GM12878 (cell line): ENCODE results near the gene MYO18B. TPM values are rescaled to one million over a fixed set of nuclear protein-coding genes. Genes with fewer than 3 reads are reported as not detected.

Experiments
- ESRRA ChIP-seq: IDR thresholded peaks from 2 replicates; pipeline ENCODE4 v1.6.1; 2012; ENCODE audit warnings: mild to moderate bottlenecking, low read length, improper control_type of control experiment
- MXI1 ChIP-seq: fragments of 150-350 bp; IDR thresholded peaks from 2 replicates; pipeline ENCODE4 v1.6.1; 2011; ENCODE audit warnings: low read depth, mild to moderate bottlenecking, inconsistent platforms, low read length, improper control_type of control experiment
- MYB ChIP-seq: fragments of 150-350 bp; IDR thresholded peaks from 2 replicates; pipeline ENCODE4 v1.6.1; 2014; ENCODE audit warnings: mild to moderate bottlenecking, low read depth, low read length, borderline replicate concordance
- PRDM15 ChIP-seq: fragments of 450-650 bp; formaldehyde crosslinking; IDR thresholded peaks from 2 replicates; pipeline ENCODE4 v1.4.0; 2020; ENCODE audit warnings: mild to moderate bottlenecking, moderate library complexity
- SKIL ChIP-seq: fragments of 450-650 bp; IDR thresholded peaks from 2 replicates; pipeline ENCODE4 v1.6.1; 2017; ENCODE audit warnings: mild to moderate bottlenecking, low read depth, inconsistent platforms; ENCODE audit not compliant: poor library complexity, severe bottlenecking
- ZBTB11 ChIP-seq: fragments of 450-650 bp; formaldehyde crosslinking; IDR thresholded peaks from 2 replicates; pipeline ENCODE4 v1.5.0; 2022; ENCODE audit warnings: mild to moderate bottlenecking, missing genetic modification characterization
- ZBTB33 ChIP-seq: fragments of 450-650 bp; IDR thresholded peaks from 2 replicates; pipeline ENCODE4 v1.6.1; 2017; ENCODE audit warnings: mild to moderate bottlenecking
- ZZZ3 ChIP-seq: IDR thresholded peaks from 2 replicates; pipeline ENCODE4 v1.6.1; 2011; ENCODE audit warnings: low read depth; ENCODE audit not compliant: control insufficient read depth, insufficient read length
- polyA plus RNA-seq, 11 experiments: library from polyadenylated mRNA; depleted of rRNA in 4 of 11; unstranded in 6 of 11; stranded (reverse) in 5 of 11; fragments of >200 nt; fragmentation: Nextera tagmentation in 4 of 11; fragmentation: Illumina TruSeq in 1 of 11; extraction: Ambion mirVana in 4 of 11; extraction: Trizol in 1 of 11; gene quantifications; 1 replicate in 1 of 11; 2 replicates in 10 of 11; pipeline versions ENCODE4 v1.2.1 to v1.2.3, GENCODE V29; 2011 to 2016; ENCODE audit warnings: inconsistent platforms in 2 of 11, missing spikeins in 2 of 11, low read depth in 1 of 11
- total RNA-seq, 4 experiments: library from RNA; depleted of rRNA in 3 of 4; stranded (reverse); fragments of >200 nt in 3 of 4; fragmentation: Illumina TruSeq in 1 of 4; extraction: Trizol in 1 of 4; gene quantifications; 2 replicates each; pipeline versions ENCODE4 v1.2.1 to v1.2.3, GENCODE V29; 2013 to 2021
- TF ChIP-seq, protein P1 (sequence below): fragments of 450-650 bp; IDR thresholded peaks from 2 replicates; pipeline ENCODE4 v1.6.1; 2017; ENCODE audit warnings: antibody characterized with exemption, mild to moderate bottlenecking, moderate library complexity

MYO18B gene
- total and polyA plus RNA-seq, 10 of the 15 experiments (the other 5 are each of a cell fraction or from before 2014, with no cell fraction given): 0.05 to 2.1 (median 0.51) TPM; not detected in 1

DNA sequence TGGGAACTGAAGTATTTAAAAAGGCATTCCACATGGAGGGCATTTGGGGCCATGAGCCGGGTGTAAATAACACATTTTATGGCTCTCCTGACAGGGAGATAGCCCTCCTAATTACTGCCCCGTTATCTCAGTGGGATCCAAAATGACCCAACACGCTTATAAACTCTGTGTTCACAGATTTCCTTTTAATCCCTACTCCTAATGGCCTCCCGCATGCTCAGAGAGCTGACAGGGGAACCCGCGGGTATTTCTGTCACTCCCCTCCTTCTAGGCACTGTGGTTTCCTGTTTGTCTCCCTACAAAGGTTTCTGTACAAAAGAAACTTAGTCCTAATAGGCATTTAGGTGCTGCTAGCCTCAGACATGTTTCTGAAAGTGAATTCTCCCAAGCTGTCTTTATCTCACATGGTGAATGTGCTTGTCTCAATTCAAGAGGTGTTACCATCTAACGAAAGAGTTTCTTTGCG is 224.5 kb downstream of the MYO18B start (continued):
- TF ChIP-seq, protein P1, sequence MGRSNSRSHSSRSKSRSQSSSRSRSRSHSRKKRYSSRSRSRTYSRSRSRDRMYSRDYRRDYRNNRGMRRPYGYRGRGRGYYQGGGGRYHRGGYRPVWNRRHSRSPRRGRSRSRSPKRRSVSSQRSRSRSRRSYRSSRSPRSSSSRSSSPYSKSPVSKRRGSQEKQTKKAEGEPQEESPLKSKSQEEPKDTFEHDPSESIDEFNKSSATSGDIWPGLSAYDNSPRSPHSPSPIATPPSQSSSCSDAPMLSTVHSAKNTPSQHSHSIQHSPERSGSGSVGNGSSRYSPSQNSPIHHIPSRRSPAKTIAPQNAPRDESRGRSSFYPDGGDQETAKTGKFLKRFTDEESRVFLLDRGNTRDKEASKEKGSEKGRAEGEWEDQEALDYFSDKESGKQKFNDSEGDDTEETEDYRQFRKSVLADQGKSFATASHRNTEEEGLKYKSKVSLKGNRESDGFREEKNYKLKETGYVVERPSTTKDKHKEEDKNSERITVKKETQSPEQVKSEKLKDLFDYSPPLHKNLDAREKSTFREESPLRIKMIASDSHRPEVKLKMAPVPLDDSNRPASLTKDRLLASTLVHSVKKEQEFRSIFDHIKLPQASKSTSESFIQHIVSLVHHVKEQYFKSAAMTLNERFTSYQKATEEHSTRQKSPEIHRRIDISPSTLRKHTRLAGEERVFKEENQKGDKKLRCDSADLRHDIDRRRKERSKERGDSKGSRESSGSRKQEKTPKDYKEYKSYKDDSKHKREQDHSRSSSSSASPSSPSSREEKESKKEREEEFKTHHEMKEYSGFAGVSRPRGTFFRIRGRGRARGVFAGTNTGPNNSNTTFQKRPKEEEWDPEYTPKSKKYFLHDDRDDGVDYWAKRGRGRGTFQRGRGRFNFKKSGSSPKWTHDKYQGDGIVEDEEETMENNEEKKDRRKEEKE: no peak
- TF ChIP-seq ESRRA: no peak
- no peak for TF ChIP-seq ZZZ3
- TF ChIP-seq SKIL: peak; percentile 74
- TF ChIP-seq MYB: no peak
- no peak for TF ChIP-seq PRDM15 (CRISPR knock-in tag)
- TF ChIP-seq ZBTB11: no peak
- TF ChIP-seq MXI1: no peak
- no peak for TF ChIP-seq ZBTB33
